HG03060 (cell line): ENCODE measurements around the gene ANOS1.

Source experiments
- ATAC-seq: cut with Tn5 transposase; IDR thresholded peaks from one replicate; pipeline ENCODE4 v1.9.1; 2021; ENCODE audit warnings: low read depth, moderate number of reproducible peaks; ENCODE audit not compliant: unreplicated experiment

Gene ANOS1

GRCh38 chrX:8721536-8721935 lies 10.4 kb downstream of the ANOS1 start:
- no peak for ATAC-seq

GRCh38 chrX:8720136-8720535 lies 11.8 kb downstream of the ANOS1 start:
- no peak for ATAC-seq

GRCh38 chrX:8717354-8717753 lies 14.6 kb downstream of the ANOS1 start:
- ATAC-seq: no peak

- ATAC-seq: no peak
These were observed 17.8 kb downstream of the ANOS1 start for GRCh38 chrX:8714164-8714563.

- ATAC-seq: no peak
These were observed 20.5 kb downstream of the ANOS1 start for GRCh38 chrX:8711401-8711800.

GRCh38 chrX:8704184-8704583 lies 27.8 kb downstream of the ANOS1 start:
- ATAC-seq: no peak

- no peak for ATAC-seq
These were observed 39.1 kb downstream of the ANOS1 start for GRCh38 chrX:8692871-8693270.

- no peak for ATAC-seq
These were observed 42.5 kb downstream of the ANOS1 start for GRCh38 chrX:8689473-8689872.

- ATAC-seq: no peak
These were observed 43.2 kb downstream of the ANOS1 start for GRCh38 chrX:8688776-8689175.

- ATAC-seq: no peak
These were observed 47.6 kb downstream of the ANOS1 start for GRCh38 chrX:8684201-8684965.

GRCh38 chrX:8683687-8684086 lies 48.2 kb downstream of the ANOS1 start:
- ATAC-seq: no peak

GRCh38 chrX:8679550-8679949 lies 52.4 kb downstream of the ANOS1 start:
- no peak for ATAC-seq

- ATAC-seq: no peak
These were observed 56.8 kb downstream of the ANOS1 start for GRCh38 chrX:8675006-8675630.

- ATAC-seq: no peak
These were observed 58.7 kb downstream of the ANOS1 start for GRCh38 chrX:8673201-8673600.

- no peak for ATAC-seq
These were observed 59.8 kb downstream of the ANOS1 start for GRCh38 chrX:8672176-8672575.

GRCh38 chrX:8668813-8669212 lies 63.1 kb downstream of the ANOS1 start:
- no peak for ATAC-seq

- ATAC-seq: no peak
These were observed 68.6 kb downstream of the ANOS1 start for GRCh38 chrX:8663325-8663724.

GRCh38 chrX:8657883-8658282 lies 74.1 kb downstream of the ANOS1 start:
- no peak for ATAC-seq

GRCh38 chrX:8653956-8654355 lies 78.0 kb downstream of the ANOS1 start:
- no peak for ATAC-seq

- no peak for ATAC-seq
These were observed 82.0 kb downstream of the ANOS1 start for GRCh38 chrX:8649969-8650368.

GRCh38 chrX:8647176-8647575 lies 84.8 kb downstream of the ANOS1 start:
- ATAC-seq: no peak

GRCh38 chrX:8639949-8640475 lies 91.9 kb downstream of the ANOS1 start:
- no peak for ATAC-seq
